Activated CD4-positive, alpha-beta T cell treated with anti-CD3 and anti-CD28 coated beads for 24 hours (primary cell): ENCODE data around the gene GOLGB1.

Source experiments
- DNase-seq, 2 donors: peaks; one replicate each; pipeline ENCODE4 v3.0.0-alpha.2; 2020; ENCODE audit warnings: low read depth in 2 of 2

Gene GOLGB1

GRCh38 chr3:121740896-121741295 lies 8.6 kb downstream of the GOLGB1 start:
- no peak for DNase-seq

DNA sequence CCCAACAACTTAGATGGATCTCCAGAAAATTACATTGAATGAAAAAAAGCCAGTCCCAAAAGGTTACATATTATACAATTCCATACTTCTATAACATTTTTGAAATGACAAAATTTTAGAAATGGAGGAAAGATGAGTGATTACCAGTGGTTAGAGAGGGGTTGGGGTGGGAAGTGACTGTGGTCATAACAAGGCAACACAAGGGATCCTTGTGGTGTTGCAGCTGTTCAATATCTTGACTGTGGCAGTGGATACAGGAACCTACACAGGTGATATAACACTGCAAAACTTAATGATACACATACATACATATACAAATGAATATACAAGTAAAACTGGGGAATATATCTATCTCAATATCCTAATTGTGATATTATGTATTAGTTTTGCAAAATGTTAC lies 9.6 kb downstream of the GOLGB1 start:
- DNase-seq, result no peak

DNA sequence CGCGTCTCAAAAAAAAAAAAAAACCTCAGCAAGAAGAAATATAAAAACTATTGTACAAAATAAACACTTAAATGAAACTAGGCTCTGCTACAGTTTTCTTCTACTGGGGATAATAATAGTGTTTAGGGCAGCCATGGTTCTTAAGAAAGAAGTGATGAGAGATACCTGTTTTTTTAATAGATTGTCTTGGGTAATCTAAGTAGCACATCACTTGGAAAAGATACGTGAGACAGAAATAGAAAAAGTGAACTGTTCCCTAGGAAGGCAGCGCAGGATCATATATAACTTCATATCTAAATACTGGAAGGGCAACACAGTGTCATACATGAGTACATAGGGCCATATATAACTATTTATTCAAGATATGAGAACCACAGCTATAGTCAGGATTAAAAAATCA lies 11.9 kb downstream of the GOLGB1 start:
- no peak for DNase-seq

GRCh38 chr3:121736112-121736511 lies 13.4 kb downstream of the GOLGB1 start:
- no peak for DNase-seq

- DNase-seq, result no peak
Measured at GRCh38 chr3:121735047-121735696, 14.4 kb downstream of the GOLGB1 start.

DNA sequence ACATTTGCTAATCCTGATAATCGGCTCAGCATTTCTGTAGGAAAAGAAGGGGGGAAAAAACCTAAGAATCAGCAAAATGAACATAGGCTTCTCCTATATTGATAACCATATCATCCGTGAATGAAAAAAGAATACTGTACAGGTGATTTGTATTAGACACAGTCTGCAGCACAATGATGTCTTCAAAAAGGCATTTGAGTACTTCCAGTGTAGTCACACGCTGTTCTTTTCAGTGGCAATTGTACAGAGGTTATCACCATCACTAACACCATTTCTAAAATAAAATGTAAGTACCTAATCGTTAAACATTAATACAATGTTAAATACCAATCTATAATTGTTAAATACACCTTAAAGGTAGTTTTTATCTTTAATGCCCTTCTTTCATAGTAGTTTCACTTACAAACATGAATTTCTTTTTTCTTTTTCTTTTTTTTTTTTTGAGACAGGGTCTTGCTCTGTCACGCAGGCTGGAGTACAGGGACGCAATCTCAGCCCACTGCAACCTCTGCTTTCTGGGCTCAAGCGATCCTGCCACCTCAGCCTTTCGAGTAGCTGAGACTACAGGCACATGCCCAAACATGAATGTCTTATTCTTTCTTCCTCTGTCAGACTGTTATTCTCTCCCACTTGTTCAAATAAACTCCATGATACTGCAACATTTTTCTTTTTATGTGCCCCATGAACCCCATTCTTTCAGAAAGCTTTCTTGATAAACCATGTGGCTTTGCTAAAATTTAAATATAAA lies 18.4 kb downstream of the GOLGB1 start:
- no peak for DNase-seq

GRCh38 chr3:121724130-121724529 lies 25.4 kb downstream of the GOLGB1 start:
- no peak for DNase-seq

GRCh38 chr3:121723485-121723884 lies 26.1 kb downstream of the GOLGB1 start:
- DNase-seq, result no peak

DNA sequence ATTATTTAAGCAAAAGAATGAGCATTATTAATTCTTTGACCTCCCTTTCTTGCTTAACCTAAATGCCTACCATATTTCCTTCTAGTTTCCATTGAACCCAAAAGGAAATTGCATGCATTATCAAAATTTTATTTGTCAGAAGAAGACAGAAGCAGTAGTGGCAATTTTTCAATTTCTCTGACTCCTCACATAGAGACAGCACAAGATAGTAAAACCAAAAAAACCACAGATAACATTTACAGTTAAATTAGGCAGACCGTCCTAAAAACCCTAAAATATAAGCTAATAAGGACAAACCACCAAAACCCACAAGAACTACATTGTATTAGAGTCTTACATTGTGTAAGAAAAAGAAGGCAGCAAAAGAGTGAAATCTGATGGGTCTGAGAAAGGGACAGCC lies 27.1 kb downstream of the GOLGB1 start:
- DNase-seq, result no peak

GRCh38 chr3:121720163-121720562 lies 29.4 kb downstream of the GOLGB1 start:
- no peak for DNase-seq

DNA sequence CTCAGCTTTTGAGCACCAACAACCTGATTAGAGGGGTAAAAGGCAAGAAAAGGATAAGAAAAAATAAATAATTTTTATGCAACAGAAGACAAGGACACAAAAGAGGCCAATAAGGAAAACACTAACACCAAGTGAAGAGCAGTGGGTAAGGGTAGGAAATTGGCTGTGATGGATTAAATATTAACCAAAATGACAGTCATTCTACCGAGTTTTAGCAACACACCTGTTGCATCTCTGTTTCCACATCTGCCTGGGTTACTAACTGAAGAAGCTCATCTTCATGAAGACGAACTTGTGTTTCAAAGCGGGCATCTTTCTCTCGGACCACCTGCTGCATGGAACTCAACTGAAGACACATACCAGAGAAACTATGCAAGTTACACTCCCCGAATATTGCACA lies 30.1 kb downstream of the GOLGB1 start:
- DNase-seq, result no peak

DNA sequence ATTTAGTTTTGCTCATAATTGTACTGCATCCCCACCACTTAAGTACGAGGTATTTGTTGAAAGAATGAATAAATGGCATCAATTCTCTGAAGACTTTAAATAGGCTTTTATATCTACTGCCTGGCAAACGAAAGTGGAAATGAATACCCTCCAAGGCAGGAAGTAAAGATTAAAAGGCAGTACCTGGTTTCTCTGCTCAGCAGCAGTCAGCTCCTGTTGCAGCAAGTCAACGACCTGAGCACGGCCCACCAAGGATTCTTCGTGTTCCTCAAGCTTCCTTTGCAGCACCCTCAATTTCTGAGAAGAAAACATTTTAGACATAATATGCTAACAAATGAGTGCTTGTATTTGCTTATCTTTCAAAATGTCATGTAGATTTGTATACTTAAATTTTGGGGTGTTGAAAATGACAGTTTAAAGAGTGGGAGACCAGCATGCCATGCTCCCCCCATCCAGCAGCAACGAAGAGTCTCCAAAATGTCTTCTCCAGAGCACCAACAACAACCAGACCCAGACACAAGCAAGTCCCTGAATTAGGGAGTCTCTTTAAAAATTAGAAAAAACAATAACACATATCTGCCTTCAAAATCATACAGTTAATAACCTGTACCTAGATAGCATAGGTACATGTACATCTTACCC lies 31.2 kb downstream of the GOLGB1 start:
- no peak for DNase-seq

- DNase-seq, result no peak
Measured at GRCh38 chr3:121710347-121710746, 39.2 kb downstream of the GOLGB1 start.

- no peak for DNase-seq
Measured at GRCh38 chr3:121707531-121708273, 41.8 kb downstream of the GOLGB1 start.

- no peak for DNase-seq
Measured at GRCh38 chr3:121705541-121705940, 44.0 kb downstream of the GOLGB1 start.

- DNase-seq, result no peak
Measured at GRCh38 chr3:121703973-121704372, 45.6 kb downstream of the GOLGB1 start.

- DNase-seq, result no peak
Measured at GRCh38 chr3:121698901-121699300, 50.6 kb downstream of the GOLGB1 start.

DNA sequence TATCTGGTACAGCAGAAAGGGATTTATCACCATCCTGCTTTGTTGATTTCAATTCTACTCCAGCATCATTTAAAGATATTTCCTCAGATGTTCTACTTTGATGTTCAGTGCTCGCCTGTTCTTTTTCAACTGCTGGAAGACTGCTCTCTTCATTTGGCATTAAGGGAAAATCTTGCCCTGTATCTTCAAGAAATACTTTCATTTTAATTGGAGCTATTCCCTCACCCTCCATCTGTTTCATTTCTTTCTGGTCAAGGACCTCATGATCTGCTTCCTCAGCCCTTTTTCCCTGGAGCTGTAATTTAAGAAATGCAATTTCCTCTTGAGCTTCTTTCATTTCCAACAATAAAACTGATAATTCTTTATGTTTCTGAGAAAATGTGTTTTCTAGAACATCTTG lies 51.1 kb downstream of the GOLGB1 start:
- DNase-seq, result no peak

DNA sequence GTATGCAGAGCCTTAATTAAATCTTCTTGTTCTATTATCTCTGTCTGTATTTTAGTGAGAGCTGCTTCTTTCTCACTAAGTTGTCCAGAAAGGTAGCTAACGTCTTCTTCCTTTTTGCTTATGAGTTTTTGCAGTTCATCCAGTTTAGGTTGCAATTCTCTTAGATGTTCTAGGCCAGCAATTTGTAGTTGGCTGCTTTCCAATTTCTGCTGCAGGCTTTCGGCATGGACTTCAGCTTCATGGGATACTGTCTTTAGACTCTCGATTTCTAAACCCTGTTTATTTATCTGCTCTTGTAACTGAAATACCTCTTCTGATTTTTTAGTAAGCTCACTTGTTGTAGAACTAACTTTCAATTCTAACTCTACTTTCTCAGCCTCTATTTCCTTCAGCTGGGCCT lies 53.4 kb downstream of the GOLGB1 start:
- no peak for DNase-seq

DNA sequence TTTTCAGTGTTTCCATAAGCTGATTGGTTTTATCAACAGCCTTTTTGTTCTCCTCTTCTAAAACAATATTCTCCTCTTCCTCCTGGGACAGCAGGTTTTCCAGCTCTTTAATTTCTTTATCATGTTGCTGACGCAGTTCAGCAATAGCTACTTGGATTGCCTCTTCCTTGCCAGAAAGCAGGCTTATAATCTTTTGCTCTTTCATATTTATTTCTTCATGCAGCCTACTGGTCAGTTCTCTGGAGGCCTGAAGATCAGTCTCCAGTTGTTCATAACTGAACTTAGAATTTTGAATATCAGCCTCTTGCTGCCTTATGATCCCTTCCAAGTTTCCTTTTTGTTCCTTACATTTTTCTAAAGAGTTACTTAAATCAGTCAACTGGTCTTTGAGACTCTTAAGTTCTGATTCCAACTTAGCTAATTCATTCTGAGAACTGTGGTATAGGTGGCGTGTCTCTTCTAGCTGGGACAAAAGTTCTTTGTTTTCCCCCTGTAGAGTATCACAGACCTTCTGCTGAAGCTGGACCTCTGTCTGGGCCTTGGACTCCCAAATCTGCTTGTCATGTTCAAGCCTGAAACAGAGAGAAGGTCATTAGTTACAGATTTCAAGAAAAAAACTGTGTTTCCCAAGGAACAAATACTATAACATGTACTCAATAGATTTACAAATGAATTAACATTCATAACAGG lies 57.4 kb downstream of the GOLGB1 start:
- no peak for DNase-seq

GRCh38 chr3:121690777-121691405 lies 58.6 kb downstream of the GOLGB1 start:
- no peak for DNase-seq
